HuH-7 (cell line): ENCODE measurements around the gene HIPK3.
A peak's percentile ranks its signal among the peaks of the same experiment; 100 is the strongest.
"Not testable (repeated sequence)": the region's sequence is repeated elsewhere in the genome, so short reads cannot be mapped to it uniquely, and the experiment has no call there.

Experiments used
- DNase-seq: peaks from one replicate; pipeline ENCODE4 v3.0.0; 2011; ENCODE audit warnings: low spot score

The HIPK3 gene

DNA sequence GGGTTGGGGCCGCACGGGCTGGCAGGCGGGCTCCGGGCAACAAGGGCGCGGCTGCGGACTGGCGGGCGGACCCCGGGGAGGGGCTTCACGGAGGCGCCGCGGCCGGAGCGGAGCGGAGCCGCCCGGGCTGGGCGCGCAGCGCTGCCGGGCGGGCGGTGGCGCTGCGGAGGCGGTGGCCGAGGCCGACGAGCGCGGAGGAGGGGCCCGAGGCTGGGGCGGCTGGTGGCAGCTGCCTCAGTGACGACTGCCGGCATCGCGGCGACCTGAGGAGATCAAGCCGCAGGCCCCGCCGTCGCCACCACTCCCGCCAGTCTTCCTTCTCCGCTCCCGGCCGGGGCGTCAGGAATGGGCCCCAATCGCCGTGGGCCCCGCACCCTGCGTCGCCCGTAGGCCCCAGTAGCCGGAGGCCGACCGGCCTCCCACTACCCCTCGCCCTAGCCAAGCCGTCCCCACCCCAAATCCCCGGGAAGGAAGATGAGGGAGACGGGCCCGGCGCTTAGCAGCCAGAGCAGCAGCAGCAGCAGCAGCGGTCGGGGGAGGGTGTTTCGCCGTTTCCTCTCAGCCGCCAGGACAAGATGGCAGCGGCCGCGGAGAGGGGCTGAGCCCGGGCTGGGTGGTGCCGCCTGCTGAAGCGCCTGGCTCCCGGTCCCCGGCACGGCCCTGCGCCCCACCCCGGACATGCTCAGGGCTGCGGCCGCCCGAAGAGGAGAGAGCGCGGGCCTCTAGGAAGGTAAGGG lies at the start of gene HIPK3:
TSS of gene HIPK3 (plus strand) at position 222 of the 737 bp plus-strand sequence.
- peak; percentile 66 for DNase-seq

DNA sequence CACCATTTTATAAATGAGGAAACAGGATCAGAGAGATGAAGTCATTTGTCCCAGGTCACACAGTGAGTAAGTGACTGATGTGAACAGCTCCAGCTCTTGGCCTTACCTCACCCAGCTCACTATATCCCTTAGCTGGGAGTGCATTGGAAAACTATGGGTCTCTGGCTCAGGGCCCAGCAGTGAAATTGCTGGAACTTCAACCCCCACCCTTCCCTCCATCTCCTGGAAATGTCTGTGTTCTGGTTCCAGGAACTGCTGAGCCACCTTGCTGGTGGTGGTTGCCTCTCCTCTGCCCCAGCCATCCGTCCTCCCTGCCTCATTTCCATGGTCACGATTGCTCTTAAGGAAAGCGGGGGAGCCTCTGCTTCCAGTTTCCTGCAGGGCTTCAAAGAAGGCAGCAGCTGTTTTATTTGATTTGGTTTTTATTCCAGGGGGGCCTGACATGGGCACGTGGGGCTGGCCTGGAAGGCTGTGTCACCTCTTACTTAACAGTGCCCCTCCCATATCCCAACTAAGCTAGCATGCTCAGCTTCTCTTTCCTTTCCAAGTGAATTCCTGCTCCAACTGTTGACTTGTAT lies 49.7 kb upstream of the HIPK3 start:
- no peak for DNase-seq

DNA sequence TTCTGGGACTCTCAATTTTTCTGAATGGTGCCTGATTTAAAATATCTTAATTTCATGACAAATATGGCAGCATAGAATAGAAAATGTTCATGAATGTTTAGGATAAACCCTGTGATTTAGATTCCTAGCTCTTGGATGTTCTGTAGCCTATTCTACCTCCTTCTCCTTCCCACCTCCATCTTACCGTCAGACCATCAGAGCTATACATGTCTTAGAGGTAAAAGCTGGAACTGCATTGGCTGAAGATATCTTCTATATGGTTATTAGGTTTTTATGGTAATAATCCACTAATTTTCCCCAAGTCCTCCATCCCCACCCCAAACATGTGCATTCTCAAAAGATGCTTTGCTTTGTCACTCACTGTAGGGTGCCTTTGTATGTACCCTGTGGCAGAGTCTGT lies 49.0 kb upstream of the HIPK3 start:
- no peak for DNase-seq

DNA sequence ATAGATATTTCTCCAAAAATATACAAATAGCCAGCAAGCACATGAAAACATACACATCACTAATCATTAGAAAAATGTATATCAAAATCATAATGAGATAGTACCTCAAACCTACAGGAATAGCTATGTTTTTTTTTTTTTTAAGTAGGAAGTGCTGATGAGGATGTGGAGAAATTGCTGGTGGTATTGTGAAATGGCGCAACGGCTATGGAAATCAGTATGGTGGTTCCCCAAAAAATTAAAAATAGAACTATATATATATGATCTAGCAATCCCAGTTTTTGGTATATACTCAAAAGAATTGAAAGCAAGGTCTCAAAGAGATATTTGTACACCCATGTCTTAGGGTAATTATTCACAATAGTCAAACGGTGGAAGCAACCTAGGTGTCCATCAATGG lies 46.0 kb upstream of the HIPK3 start:
- DNase-seq: no peak

DNA sequence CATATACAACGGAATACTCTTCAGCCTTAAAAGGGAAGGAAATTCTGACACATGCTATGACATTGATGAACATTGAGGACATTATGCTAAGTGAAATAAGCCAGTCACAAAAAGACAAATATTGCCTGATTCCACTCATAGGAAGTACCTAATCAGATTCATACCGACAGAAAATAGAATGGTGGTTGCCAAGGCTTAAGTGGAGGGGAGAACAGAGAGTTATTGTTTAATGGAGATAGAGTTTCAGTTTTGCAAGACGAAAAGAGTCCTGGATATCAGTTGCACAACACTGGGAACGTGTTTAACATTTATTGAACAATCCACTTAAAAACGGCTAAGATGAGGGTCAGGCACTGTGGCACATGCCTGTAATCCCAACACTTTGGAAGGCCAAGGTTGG lies 45.6 kb upstream of the HIPK3 start:
- peak; percentile 26 for DNase-seq

DNA sequence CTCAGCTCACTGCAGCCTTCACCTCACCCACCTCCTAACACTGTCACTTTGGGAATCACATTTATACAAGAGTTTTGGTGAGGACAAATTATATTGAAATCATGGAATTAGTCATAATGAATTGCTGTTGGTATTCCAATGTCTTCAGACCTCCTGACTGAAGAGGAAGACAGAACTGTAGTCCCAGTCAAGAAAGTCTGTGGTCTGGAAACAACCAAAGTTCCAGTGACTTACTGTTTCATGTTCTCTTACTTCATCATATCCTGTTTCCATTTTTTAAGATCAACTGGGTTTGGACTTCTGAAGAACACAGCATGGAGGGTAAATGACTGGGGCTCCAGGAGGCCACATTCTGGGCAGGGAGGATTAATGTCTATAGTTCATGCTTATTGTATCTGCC lies 43.0 kb upstream of the HIPK3 start:
- DNase-seq: no peak

DNA sequence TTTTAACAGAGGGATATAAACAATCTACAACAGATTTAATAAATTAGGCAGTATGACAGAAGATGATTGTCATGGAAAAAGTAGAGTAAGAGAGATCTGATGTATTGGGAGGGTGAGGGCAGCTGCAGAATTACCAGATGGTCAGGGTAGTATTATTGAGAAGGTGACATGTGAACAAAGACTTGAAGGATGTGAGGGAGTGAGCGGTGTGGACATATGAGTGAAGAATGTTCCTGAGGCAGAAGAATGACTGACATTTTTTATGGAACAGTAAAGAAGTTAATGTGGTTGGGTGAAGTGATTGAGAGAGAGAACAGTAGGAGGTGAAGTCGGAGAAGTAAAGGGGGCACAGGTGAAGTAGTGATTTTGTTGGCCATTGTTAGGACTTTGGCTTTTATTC lies 42.4 kb upstream of the HIPK3 start:
- no peak for DNase-seq

DNA sequence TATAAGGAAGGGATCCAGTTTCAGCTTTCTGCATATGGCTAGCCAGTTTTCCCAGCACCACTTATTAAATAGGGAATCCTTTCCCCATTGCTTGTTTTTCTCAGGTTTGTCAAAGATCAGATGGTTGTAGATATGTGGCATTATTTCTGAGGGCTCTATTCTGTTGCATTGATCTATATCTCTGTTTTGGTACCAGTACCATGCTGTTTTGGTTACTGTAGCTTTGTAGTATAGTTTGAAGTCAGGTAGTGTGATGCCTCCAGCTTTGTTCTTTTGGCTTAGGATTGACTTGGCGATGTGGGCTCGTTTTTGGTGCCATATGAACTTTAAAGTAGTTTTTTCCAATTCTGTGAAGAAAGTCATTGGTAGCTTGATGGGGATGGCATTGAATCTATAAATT lies 40.5 kb upstream of the HIPK3 start:
- DNase-seq: not testable (repeated sequence)

DNA sequence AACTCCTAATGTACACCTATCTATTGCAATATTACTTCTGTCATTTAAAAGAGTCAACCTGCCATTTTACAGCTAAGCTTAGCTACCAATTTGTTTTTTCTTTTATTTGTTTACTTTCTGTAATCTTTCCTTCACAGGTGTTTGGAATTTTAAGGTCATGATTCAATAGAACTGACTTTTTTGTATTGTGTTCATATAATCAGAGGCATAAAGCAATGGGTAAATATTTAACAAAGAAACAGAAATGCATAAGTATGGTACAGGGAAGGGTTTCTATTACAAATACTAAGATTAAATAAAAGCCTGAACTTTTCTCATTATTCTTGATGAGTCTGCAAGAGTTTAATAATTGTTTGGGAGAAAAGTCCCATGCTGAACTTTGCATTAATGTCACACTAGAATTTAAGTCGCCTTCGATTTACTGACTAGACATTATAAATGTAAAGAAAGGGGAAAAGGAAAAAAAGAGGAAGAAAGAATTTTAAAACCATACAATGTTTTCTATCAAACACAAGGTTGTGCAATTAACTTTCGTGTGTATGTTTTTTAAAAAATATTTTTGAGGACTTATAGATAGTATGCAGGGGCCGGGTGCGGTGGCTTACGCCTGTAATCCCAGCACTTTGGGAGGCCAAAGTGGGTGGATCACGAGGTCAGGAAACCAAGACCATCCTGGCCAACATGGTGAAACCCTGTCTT lies 35.0 kb upstream of the HIPK3 start:
- DNase-seq: no peak

DNA sequence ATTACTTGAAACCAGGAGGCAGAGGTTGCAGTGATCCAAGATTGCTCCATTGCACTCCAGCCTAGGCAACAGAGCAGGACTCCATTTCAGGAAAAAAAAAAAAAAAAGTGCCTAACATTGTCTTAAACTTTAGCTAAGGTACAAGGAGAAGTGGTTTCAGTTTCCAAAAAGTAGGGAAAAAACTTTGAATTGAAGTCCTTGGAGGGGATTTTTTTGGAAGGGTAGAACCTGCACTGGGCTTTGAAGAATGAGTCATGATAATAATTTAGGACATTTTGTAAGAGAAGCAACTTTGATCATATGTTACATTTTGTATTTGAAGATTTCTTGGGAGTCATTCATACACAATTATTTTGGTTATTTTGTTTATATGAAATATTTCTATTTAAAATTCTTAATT lies 31.8 kb upstream of the HIPK3 start:
- DNase-seq: no peak

DNA sequence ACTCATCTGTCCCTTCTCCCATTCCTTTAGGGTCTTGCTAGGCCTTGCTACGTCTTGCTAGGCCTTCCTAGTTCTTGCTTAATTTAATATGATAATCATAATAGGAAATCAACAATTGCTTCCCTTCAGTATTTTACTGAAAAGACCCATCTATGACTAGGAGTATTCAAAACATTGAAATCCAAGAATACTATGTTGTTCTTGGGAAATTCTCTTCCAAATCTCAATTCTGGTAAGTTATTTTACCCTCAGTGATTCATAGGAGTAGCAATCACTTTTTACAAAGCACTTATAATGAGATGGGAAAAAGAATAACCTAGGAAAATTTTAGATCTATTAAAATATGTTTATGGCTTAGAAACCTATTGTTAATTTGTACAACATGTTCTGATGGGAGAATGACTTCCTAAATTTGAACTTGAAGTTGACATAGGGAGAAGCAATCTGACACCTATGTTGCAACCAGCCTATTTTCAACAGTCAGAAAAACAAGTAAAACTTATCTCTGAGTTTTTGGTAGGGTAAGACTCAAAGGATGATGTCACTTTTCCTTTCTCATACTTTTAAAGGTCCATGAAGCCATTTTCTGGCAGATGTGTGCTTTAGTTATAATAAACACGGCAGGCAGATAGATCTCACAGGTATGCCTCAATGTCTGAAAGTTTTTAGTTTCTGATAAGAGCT lies 29.5 kb upstream of the HIPK3 start:
- DNase-seq: peak; percentile 20

DNA sequence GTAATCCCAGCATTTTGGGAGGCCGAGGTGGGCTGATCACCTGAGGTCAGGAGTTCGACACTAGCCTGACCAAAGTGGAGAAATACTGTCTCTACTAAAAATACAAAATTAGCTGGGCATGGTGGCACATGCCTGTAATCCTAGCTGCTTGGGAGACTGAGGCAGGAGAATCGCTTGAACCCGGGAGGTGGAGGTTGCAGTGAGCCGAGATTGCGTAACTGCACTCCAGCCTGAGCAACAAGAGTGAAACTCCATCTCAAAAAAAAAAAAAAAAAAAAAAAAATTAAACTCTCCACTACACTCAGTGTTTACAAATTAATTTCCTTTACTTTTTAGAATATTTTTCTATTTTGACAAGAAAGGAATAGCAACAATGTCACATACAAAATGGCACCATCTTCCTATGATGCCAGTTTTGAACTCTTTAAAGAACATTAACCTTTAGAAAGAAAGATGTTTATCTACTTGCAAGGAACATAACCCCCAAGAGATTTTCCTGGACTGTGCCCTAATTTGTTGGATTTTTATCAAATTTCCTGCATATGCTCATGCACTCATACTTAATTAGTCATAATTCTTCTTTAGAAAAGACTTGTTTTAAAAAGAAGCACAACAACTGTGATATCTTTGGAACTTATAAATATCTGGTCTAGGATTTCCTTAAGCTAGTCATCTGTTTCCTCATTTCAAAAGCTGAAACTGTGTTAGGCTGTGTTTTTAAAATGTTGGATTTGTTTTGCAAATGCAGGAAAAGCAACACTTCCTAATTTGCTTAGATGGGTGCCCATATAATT lies 22.6 kb upstream of the HIPK3 start:
- DNase-seq: no peak

DNA sequence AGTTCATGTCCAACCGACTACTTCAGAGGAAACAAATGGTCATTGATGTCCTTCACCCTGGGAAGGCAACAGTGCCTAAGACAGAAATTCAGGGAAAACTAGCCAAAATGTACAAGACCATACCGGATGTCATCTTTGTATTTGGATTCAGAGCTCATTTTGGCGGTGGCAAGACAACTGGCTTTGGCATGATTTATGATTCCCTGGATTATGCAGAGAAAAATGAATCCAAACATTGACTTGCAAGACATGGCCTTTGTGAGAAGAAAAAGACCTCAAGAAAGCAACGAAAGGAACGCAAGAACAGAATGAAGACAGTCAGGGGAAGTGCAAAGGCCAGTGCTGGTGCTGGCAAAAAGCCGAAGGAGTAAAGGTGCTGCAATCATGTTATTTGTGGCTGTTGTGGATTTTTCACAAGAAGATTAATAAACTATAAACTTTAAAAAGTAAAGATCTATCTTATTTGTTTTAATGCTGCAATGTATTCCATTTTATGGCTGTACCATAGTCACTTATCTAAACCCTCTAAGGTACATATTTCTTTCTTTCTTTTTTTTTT lies 20.1 kb upstream of the HIPK3 start:
- DNase-seq: no peak

DNA sequence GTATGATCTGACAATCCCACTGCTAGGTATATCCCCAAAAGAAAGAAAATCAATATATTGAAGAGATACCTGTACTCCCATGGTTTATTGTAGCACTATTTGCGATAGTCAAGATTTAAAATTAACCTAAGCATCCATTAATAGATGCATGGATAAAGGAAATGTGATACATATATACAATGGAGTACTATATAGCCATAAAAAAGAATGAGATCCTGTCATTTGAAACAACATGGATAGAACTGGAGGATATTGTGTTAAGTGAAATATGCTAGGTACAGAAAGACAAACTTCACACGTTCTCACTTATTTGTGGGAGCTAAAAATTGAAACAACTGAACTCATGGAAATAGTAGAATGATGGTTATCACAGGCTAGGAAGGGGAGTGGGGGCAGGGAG lies 14.6 kb upstream of the HIPK3 start:
- no peak for DNase-seq

DNA sequence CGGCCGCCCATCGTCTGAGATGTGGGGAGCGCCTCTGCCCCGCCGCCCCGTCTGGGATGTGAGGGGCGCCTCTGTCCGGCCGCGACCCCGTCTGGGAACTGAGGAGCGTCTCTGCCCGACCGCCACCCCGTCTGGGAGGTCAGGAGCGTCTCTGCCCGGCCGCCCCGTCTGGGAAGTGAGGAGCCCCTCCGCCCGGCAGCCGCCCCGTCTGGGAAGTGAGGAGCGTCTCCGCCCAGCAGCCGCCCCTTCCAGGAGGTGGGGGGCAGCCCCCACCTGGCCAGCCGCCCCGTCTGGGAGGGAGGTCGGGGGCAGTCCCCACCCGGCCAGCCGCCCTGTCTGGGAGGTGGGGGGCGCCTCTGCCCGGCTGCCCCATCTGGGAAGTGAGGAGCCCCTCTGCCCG lies 13.5 kb upstream of the HIPK3 start:
- not testable (repeated sequence) for DNase-seq

DNA sequence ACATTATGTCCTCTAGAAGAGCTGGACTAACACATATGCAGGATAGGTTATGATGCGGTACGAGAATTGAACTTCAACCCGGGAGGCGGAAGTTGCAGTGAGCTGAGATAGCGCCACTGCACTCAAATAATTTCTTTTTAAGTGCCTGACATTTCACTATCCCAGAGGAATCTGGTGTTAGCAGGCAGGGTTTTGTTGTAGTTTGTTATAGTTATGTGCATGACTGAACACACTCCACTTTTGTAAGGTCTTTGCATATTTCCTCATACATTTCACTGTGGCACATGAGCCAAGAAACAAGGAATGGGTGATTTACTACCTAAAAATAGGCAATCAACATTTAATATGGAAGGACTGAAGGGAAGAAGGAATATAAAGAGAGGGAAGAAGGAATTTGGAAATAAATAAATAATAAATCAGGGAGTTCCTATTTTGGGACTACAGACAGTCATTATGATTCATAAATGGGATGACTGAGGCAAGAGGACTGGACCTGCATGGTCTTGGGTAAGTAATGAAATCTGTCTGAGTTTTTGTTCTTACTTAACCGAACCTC lies 8.7 kb upstream of the HIPK3 start:
- DNase-seq: no peak

DNA sequence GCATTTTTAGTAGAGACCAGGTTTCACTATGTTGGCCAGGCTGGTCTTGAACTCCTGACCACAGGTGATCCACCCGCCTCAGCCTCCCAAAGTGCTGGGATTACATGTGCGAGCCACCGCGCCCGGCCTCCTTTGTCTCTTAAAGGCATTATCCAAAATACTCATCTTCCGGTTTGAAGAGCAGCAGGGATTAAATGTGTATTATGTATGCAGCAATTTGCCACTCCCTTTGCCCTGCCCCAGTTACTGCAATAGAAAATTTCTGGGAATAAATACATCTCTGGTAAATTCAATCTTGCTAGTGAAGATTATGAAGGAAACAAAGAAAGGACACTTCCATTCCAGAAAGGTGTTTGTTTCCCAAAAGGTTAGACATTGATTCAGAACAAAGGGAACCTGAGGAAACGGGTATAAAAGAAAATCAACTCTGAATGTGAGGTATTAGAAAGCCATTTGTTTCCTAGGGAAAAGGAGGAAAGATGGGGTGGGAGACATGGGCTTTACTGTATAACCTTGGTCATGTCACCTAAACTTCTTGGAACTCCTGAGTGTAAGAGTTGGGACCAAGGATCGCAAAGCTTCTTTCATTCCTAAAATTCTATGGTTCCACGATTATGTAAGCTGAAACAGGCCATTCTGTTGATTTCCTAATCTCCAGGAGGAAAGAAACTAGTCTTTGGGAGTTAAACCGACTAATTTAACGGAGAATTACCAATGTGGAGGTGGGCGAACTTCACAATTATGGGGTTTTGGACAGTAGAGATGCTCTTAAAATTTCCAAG lies 959 bp upstream of the HIPK3 start:
- DNase-seq: no peak

DNA sequence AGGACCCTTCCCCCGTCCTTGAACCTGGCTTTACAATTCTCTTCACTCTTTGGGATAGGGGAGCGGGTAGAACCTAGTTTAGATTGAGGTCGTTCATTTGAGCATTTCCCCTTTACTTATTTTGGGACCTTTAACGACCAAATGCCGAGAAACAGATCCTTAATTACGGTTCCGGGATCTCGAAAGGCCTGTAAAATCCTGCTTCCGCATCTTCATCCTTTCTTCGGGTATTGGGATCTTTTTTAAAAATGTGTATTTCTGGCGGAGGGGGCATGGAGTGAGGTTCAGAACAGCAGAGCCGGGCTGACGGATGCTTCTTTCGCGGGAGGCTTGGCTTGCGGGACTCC lies 395 bp upstream of the HIPK3 start:
- DNase-seq: no peak

DNA sequence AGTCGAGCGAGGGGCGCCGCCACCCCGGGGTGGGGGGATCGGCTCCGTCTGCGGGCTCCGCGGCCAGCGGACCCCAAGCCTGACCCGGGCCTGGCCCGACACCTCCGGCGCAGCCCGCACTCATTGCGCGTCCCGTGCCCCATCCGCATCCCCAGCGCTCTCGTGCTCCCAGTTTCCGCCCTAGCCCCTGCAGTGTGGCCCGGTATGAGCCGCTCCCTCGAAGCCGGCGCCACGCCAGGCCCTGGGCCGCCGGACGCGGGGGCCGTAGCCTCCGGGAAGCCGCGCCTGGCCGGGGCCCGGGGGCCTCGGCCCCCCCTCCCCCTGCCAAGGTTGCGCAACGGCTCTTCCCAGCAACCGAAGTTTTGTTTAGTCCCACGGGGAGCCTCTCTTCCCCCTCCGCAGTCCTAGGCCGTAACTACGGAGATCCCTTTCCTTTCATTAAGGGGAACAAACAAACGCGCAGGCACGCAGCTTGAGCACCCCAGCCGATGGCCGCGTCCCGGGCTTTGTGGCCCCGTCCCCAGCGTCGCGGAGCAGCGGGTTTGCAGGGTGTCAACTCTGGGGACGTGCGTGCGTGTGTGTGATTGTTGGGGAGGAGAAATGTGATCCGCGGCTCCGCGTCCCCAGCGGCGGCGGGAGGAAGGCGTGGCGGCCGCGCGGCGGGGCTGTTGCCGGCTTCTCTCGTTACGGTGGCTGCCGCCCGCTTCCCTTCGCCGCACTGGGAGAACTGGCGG lies 883 bp downstream of the HIPK3 start:
- peak; percentile 47 for DNase-seq

DNA sequence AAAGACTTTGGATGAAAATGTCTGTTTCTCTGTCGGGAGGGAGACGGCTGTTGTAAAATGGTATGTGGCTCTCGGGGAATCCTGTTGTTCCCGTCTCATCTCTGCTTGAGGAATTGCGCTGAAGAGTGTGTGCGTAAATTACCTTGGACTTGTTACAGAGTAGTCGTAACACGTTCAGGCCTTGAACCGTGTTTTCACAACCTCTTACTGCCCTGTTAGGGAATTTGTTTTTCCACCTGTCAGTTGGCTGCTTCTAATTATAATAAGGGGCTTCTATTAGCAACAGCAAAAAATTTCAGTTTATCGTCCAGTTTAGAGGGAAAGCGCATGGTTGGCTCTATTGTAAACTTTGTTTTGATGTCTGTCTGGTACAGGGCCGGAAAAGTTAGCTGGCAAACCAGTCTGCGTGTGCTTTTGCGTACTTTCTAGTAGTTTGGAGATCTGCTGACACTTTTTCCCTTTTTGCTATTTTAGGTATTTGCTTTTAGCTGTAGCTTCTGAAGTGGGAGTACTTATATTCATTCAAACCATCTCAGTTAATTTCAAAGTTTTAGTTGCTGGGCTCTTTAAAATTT lies 1.5 kb downstream of the HIPK3 start:
- peak; percentile 17 for DNase-seq
